GM19324 (cell line): ENCODE results near the gene DPEP1.
"Not testable (repeated sequence)": the region's sequence is repeated elsewhere in the genome, so short reads cannot be mapped to it uniquely, and the experiment has no call there.

Experiments used
- ATAC-seq: cut with Tn5 transposase; IDR thresholded peaks from one replicate; pipeline ENCODE4 v1.9.1; 2021; ENCODE audit warnings: mild to moderate bottlenecking, moderate library complexity; ENCODE audit not compliant: unreplicated experiment, low FRiP score

DPEP1 gene

DNA sequence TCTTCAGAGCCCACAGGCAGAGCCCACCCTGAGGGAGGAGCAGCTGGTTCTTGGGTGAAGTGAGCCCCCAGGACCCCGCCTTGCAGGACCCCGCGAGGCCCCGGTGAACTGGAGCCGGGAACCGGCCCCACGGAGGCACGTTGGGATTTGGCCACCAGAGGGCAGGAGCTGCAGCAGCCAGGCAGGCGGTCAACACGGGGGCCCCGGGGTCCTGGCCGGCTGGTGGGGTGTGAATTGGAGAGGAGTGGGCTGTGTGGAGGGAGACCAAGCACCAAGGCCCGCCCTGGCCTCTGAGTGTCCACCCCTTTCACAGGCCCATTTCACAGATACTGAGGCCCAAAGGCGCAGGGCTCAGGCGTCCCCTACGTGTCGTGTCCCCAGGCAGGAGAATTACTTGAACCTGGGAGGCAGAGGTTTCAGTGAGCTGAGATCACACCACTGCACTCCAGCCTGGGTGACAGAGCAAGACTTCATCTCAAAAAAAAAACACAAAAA is 2.2 kb downstream of the DPEP1 start:
- no peak for ATAC-seq

DNA sequence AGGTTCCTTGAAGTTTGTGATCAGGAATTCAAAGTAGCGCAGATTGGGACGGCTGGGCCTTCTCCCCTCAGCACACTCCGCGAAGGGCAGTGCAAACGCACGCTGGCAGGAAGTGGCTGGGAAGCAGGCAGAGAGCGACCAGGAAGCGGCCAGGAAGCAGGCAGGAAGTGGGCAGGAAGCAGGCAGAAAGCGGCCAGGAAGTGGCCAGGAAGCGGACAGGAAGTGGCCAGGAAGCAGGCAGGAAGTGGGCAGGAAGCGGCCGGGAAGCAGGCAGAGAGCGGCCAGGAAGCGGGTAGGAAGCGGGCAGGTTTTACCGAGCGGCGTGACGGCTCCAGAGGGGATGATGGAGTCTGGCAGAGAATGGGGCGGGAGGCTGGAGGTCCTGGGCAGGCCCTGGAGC is 3.2 kb downstream of the DPEP1 start:
- no peak for ATAC-seq

DNA sequence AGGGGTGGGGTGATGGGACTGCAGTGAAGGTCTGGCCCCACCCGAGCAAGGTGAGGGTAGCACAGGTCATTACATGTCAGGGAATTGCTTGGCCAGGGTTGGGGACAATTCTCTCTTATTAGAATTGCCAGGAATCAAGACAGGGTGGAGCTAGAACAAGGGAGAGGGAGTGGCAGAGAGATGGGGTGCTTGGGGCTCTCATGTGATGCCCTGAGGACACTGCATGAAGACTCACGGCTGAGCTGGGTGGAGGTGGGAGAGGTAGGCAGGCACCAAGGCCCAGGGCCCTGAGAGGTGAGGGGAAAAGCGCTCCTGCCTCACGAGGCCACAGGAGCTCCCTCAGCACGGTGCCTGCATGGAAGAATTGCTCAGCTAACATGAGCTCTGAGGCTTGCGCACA is 3.6 kb downstream of the DPEP1 start:
- no peak for ATAC-seq

- ATAC-seq = no peak
Observed at GRCh38 chr16:89618109-89618998, 4.9 kb downstream of the DPEP1 start.

GRCh38 chr16:89619840-89620239 is 6.4 kb downstream of the DPEP1 start:
- ATAC-seq = no peak

DNA sequence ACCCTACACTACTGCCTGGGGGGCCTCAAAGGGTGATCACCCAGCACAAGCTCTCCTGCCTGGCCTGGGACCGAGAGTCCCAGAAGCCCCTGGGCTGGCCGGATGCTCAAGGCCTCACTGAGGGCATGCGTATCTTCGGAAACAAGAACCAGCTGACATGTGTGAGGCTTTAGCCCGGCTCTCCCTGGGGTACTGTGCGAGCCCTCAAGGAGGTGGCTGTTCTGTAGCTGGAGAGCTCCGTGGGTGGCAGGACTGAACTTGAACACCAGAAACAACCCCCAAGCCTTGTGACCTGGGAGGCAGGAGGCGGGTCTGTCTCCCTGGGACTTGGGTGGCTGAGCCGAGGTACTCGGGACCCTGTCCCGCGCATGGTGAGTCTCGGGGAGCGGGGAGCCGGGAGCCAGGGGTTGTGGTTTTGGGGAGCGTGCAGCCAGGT is 7.0 kb downstream of the DPEP1 start:
- no peak for ATAC-seq

DNA sequence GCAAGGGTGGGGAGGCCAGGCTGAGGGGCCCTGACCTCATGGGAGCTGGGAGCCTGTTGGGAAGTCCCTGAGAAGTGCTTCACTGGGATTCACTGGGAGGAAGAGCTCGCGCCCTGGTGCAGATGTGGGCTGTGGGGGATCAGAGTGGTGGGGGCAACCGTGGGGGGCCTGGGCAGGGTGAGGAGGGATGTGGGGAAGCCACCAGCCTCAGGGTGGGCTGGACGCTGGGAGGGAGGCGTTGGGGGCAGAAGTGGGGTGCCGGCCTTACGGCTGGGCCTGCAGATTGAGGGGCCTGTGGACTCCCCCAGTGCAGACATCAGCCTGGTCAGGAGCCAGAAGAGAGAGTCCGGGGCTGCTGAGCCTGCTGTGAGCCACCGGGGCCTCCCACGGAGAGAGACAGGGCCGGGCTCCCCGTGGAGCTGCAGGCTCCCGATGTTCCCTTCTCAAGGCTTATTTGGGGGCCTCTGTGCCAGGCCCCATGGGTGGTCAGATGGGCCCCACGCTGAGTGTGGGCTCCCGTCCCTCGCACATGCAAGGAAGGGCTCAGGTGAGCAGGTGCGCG is 7.8 kb downstream of the DPEP1 start:
- ATAC-seq = no peak

- ATAC-seq = no peak
Observed at GRCh38 chr16:89621698-89622409, 8.4 kb downstream of the DPEP1 start.

GRCh38 chr16:89623511-89624261 is 10.2 kb downstream of the DPEP1 start:
- ATAC-seq = no peak

DNA sequence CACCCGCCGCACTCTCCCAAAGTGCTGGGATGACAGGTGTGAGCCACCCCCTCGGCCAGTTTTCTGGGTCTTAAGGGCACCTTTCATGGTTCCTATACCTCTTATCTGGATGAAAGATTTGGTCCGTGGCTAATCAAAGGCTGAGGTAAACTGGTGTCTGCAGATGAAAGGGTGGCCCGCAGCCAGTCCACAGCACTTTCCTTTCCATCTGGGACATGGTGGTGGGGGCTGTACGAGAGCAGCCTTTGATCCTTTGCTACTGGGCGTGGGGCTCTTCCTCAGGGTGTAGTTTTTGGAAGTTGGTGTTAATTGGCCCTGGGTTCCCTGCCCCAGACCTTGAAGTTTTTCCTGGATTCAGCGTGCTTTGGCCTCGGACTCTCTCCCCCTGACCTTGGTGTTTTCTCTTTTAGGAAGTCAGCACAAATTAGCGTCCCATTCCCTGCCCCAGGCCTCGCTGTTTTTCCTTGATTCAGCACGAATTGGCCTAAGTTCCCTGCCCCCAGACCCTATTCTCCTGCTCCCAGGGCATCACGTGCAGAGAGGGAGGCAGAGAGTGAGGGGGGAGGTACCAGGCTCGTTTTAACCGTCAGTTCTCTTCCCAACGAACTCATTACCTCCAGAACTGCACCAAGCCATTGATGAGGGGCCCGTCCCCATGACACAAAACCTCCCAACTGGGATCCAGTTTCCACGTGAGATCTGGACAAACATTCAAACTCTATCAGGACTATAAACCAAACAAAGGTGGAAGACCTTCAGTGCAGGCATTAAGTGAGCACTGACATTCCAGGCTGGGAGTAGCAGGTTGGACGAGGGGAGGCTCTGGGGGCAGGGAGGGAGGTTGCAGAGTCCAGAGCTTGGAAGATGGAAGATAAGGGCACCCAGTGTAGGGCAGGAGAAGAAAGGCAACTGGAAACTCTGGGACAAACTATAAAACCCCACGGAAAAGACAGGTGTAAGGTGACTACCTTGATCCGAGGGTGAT is 11.6 kb downstream of the DPEP1 start:
- no peak for ATAC-seq

DNA sequence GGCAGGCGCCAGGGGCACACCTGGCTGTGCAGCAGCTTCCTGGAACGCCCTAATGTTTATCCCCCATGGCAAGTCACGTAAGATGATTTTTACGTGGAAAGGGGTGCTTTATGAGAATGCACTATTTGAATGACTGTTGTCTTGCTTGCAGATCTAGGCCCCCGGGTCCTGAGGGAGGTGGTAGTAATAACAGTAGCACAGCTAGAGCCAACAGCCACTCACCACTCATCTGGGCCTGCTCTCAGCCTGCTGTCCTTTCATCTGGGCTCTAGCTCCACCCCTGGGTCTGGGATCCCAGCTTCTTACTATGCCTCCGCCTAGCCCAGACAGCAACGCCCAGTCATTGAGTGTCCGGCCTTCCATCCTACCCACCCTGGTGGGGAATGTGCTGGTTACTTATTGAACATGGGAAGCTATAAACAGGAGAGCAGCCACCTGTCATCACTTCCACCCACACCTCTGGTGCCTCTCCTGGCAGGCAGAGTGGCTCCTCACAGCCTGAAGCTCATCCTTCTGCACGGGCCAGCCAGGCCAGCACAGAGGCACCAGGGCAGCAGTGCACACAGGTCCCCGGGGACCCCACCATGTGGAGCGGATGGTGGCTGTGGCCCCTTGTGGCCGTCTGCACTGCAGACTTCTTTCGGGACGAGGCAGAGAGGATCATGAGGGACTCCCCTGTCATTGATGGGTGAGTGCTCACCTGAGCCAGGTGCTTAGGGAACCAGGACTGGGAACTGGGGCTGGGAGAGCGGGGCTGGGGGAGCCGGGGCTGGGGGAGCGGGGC is 16.6 kb downstream of the DPEP1 start:
- no peak for ATAC-seq

- ATAC-seq = no peak
Observed at GRCh38 chr16:89633064-89633631, 19.7 kb downstream of the DPEP1 start.

DNA sequence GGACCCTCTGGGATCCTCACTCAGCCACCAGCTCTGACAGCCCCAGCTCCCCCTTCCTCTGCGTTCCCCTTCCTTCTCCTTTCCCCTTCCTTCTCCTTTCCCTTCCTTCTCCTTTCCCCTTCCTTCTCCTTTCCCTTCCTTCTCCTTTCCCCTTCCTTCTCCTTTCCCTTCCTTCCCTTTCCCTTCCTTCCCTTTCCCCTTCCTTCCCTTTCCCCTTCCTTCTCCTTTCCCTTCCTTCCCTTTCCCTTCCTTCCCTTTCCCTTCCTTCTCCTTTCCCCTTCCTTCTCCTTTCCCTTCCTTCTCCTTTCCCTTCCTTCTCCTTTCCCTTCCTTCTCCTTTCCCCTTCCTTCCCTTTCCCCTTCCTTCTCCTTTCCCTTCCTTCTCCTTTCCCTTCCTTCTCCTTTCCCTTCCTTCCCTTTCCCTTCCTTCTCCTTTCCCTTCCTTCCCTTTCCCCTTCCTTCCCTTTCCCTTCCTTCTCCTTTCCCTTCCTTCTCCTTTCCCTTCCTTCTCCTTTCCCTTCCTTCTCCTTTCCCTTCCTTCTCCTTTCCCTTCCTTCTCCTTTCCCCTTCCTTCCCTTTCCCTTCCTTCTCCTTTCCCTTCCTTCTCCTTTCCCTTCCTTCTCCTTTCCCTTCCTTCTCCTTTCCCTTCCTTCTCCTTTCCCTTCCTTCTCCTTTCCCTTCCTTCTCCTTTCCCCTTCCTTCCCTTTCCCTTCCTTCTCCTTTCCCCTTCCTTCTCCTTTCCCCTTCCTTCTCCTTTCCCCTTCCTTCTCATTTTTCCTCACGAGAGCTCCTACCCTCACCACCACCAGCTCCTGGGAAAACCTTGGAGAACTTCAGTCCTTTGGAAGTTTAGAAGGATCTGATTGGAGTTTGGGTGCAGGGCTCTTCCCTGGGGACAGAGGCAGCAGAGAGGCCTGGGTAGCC is 21.3 kb downstream of the DPEP1 start:
- ATAC-seq = not testable (repeated sequence)

- ATAC-seq = no peak
Observed at GRCh38 chr16:89636663-89637062, 23.2 kb downstream of the DPEP1 start.

GRCh38 chr16:89637379-89637778 is 23.9 kb downstream of the DPEP1 start:
- ATAC-seq = no peak

DNA sequence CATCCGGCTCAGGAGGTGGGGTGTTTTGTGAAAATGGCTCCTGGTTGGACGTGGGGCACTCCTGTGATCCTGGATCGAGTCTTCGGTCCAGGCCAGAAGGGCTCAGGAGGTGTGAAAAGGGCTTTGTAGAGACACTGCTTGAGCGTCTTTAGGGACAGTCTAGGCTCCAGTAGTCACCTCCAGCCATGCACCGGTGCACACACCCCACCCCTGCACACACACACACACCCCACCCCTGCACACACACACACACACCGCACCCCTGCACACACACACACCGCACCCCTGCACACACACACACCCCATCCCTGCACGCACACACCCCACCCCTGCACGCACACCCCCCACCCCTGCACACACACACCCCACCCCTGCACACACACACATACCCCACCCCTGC is 25.0 kb downstream of the DPEP1 start:
- ATAC-seq = no peak

DNA sequence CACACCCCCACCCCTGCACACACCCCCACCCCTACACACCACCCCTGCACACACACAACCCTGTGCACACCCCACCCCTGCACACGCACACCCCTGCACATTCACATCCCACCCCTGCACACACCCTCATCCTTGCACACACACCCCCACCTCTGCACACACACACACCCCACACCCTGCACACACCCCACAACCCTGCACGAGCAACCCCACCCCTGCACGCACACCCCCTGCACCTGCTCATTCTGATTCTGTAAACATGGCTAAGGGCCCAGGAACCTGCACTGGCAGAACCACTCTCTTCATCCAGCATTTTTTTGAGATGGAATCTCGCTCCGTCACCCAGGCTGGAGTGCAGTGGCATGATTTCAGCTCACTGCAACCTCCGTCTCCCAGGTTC is 25.9 kb downstream of the DPEP1 start:
- no peak for ATAC-seq
